ENCODE data around the gene COMMD7. TPM values are rescaled to one million over a fixed set of nuclear protein-coding genes. Genes with fewer than 3 reads are reported as not detected.
"Not testable (repeated sequence)": the region's sequence is repeated elsewhere in the genome, so short reads cannot be mapped to it uniquely, and the experiment has no call there.

Gene COMMD7
- total RNA-seq, 1 donor: 37.6 TPM

- H3K4me1 ChIP-seq (ENCODE audit: insufficient read depth, low read length): no peaks in the 10 kb centered on the region
- no peak overlapping the region for H3K4me3 ChIP-seq (ENCODE audit: low read length)
- no peaks in the 10 kb centered on the region for H3K9me3 ChIP-seq (ENCODE audit: low read depth, low read length)
These were observed 33.6 kb downstream of the COMMD7 start for GRCh38 chr20:32709632-32710121.

DNA sequence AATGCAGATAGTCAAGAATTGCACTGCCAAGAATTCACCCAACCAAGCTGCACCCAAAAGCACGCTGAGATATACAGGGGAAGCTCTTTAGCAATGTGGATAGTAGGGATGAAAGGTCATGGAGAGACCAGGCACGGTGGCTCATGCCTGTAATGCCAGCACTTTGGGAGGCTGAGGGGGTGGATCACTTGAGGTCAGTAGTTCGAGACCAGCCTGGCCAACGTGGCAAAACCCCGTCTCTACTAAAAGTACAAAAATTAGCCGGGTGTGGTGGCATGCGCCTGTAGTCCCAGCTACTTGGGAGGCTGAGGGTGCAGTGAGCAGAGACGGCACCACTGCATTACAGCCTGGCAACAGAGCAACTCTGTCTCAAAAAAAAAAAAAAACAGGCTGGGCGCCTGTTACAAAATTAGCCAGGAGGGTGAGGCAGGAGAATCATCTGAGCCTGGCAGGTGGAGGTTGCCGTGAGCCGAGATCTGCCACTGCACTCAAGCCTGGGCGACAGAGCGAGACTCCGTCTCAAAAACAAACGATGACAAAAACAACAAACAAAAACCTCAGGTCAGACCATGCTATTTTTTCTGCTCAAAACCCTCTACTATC, 34.1 kb downstream of the COMMD7 start:
- not testable (repeated sequence) for H3K4me1 ChIP-seq (ENCODE audit: insufficient read depth, low read length); H3K27me3 ChIP-seq (ENCODE audit: insufficient read depth, low read length); H3K4me3 ChIP-seq (ENCODE audit: low read length); H3K9me3 ChIP-seq (ENCODE audit: low read depth, low read length)

More at GRCh38 chr20:32709632-32710121, 33.6 kb downstream of the COMMD7 start:
- no peaks in the 10 kb centered on the region for H3K27me3 ChIP-seq (ENCODE audit: insufficient read depth, low read length)

DNA sequence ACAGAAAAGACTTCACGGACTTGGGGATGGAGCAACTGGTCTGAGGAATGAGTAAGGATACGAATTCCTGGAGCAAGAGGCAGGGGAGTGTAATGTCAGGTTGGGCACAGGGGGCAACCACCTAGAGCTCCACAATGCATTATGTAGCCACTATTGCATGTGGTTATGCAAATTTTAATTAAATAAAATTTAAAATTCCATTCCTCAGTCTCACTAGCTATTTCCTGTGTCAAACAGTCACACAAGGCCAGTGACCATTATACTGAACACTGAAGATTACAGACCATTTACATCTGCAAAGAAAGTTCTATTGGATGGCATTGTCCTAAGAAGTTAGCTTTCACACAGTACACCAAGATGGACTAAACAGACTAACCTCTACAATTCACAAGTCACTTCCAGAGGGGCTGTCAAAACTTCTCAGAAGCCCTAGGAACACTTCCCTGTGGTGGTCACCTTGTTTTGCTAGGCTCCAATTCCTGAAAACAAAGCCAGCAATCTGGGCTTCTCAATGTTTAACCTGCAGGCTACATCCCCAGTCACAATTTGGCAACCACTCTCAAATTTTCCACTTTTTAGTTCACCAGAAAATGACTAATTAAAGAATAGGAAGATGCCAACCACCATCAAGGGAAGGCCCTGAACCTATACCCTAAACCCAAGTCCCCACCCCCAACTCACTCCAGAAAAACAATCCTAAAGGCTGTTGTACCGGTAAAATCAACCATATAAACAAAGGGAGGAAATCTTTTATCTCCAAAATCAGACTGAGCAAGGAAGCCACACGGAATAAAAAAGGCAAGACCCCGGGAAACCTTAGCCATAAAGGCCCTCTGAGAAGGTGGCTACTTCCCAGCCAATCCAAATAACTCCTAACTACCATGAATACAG, 35.3 kb downstream of the COMMD7 start:
- no peaks in the 10 kb centered on the region for H3K9me3 ChIP-seq (ENCODE audit: low read depth, low read length)
- H3K4me3 ChIP-seq (ENCODE audit: low read length): no peak overlapping the region
- no peaks in the 10 kb centered on the region for H3K27me3 ChIP-seq (ENCODE audit: insufficient read depth, low read length)
- H3K4me1 ChIP-seq (ENCODE audit: insufficient read depth, low read length): no peaks in the 10 kb centered on the region

DNA sequence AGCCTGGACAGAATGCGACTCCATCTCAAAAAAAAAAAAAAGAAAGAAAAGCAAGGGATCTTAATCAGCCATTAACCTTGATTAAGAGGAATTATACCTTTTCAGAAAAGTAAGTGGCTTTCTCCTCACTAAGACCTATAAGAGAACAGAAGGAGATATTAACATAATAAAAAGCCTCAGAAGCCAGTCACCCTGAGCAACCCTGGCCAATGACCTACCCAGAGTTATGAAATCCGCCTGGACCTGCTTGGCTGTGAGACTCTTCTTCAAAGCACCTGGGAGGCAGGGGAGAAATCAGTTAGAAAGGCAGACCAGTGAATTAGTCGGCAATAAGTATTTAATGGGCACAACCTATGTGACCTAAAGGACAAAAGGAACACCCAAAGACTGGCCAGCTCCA, 36.8 kb downstream of the COMMD7 start:
- H3K4me1 ChIP-seq (ENCODE audit: insufficient read depth, low read length): no peaks in the 10 kb centered on the region
- no peaks in the 10 kb centered on the region for H3K27me3 ChIP-seq (ENCODE audit: insufficient read depth, low read length)
- no peak overlapping the region for H3K4me3 ChIP-seq (ENCODE audit: low read length)
- no peaks in the 10 kb centered on the region for H3K9me3 ChIP-seq (ENCODE audit: low read depth, low read length)

DNA sequence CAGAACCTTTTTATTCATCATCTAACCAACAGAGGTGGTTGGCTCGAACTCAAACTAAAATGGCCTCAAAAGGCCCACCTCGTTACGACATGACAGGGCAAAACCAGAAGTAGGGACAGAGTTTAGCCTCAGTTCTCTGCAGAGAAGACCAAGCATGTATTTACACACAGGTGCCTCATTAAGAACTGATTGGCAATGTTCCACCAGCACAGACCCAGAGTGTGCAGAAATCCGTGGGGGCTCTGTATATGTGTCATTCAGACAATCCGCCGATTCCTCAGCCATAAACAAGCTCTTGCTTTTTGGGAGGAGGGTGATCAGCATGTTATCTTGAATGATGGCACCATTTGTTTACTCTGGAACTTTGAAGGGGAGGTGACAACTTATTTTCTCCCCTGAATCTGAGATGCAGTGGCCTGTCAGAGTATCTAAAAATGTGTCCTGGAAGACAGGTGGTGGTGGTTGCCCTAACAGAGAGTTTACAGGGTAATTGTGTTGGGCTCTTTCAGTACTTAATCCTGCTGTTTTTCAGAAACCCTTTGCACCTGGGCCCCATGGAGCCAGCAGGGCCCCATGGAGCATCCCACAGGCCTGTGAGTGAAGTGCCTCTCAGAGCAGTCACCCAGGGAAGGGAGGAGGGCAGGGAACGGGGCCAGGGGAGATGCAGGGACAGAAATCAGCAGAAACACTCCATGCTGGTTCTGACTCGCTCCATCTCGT, 40.4 kb downstream of the COMMD7 start:
- no peaks in the 10 kb centered on the region for H3K4me1 ChIP-seq (ENCODE audit: insufficient read depth, low read length)
- no peaks in the 10 kb centered on the region for H3K9me3 ChIP-seq (ENCODE audit: low read depth, low read length)
- H3K4me3 ChIP-seq (ENCODE audit: low read length): no peak overlapping the region
- H3K27me3 ChIP-seq (ENCODE audit: insufficient read depth, low read length): no peaks in the 10 kb centered on the region

DNA sequence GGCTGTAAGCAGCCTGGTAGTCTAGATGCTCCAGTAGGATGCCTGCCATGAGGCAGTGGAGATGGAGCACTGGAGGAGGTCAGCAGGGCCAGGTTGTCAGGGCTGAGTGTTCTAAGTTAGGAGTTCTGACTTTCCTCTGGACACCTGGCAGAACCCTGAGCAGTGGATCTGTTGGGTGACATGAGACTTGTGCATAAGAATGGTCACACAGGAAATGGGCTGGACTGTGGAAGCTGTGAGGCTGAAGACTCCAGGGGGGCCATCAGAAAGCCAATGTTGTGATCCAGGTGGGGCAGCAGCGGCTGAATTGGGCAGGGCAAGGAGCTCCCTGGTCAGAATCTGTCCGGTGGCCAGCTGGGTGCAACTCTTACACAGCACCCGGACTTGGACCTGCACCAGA, 45.7 kb downstream of the COMMD7 start:
- Histone ChIP-seq H3K27me3 (ENCODE audit: insufficient read depth, low read length) (no peaks in the 10 kb centered on the region), H3K4me1 (ENCODE audit: insufficient read depth, low read length) (no peaks in the 10 kb centered on the region), H3K9me3 (ENCODE audit: low read depth, low read length) (no peaks in the 10 kb centered on the region), H3K4me3 (ENCODE audit: low read length) (no peak overlapping the region)

DNA sequence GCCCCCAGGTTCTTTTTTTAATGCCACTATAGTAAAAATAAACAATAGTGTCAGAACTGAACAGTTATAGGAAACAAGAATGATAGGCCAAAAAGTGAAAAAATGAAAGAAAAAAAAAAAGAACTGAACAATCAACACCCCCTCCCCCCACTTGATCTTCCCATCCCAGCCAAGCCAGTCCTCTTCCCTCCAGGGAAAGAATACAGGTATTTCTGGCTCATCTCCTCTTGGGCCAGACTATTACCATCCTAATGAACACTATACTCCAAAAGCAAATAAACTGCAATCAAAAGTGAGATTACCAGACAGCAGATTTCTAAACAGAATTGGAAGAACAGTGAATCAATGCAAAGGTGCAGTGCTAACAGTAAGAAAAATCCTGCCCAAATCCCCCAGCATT, 48.2 kb downstream of the COMMD7 start:
- no peaks in the 10 kb centered on the region for H3K4me1 ChIP-seq (ENCODE audit: insufficient read depth, low read length)
- no peak overlapping the region for H3K4me3 ChIP-seq (ENCODE audit: low read length)
- no peaks in the 10 kb centered on the region for H3K9me3 ChIP-seq (ENCODE audit: low read depth, low read length)
- H3K27me3 ChIP-seq (ENCODE audit: insufficient read depth, low read length): no peaks in the 10 kb centered on the region

- not testable (repeated sequence) for H3K4me3 ChIP-seq (ENCODE audit: low read length); H3K27me3 ChIP-seq (ENCODE audit: insufficient read depth, low read length); H3K9me3 ChIP-seq (ENCODE audit: low read depth, low read length)
- H3K4me1 ChIP-seq (ENCODE audit: insufficient read depth, low read length): peaks cover 15% of the 10 kb centered on the region
These were observed 54.3 kb downstream of the COMMD7 start for GRCh38 chr20:32688966-32689365.

DNA sequence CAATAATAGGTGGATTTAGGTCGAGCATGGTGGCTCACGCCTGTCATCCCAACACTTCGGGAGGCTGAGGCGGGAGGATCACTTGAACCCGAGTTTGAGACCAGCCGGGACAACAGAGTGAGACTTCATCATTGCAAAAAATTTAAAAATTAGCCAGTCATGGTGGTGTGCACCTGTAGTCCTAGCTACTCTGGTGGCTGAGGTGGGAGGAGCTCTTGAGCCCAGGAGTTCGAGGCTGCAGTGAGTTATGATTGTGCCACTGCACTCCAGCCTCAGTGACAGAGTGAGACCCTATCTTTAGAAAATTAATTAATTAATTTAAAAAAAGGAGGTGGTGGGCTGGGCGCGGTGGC, 56.1 kb downstream of the COMMD7 start:
- Histone ChIP-seq H3K9me3 (ENCODE audit: low read depth, low read length) (no peaks in the 10 kb centered on the region), H3K4me3 (ENCODE audit: low read length) (no peak overlapping the region), H3K4me1 (ENCODE audit: insufficient read depth, low read length) (peaks cover 15% of the 10 kb centered on the region), H3K27me3 (ENCODE audit: insufficient read depth, low read length) (no peaks in the 10 kb centered on the region)

DNA sequence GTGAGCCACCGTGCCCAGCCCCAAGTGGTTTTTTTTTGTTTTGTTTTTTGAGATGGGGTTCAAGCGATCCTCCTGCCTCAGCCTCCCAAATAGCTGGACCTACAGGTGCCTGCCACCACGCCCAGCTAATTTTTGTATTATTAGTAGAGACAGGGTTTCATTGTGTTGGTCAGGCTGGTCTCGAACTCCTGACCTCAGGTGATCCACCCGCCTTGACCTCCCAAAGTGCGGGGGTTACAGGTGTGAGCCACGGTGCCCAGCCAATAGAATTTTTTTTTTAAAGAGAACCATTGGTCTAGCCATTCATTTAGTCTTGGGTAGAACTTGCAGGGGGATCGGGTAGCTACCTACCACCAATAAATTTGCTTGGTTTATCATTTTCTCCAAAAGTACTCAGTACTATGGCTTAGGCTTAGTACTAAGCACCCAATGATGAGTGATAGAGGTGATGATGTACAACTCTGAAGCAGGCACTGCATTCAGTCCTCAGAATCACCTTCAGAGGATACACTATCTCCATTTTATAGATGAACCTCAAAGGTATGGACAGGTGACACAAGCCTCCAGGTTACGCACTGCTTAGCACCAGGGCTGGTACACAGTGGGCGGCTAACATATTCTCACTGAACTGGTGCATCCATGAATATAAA, 56.6 kb downstream of the COMMD7 start:
- no peaks in the 10 kb centered on the region for H3K27me3 ChIP-seq (ENCODE audit: insufficient read depth, low read length)
- no peak overlapping the region for H3K4me3 ChIP-seq (ENCODE audit: low read length)
- H3K9me3 ChIP-seq (ENCODE audit: low read depth, low read length): no peaks in the 10 kb centered on the region
- H3K4me1 ChIP-seq (ENCODE audit: insufficient read depth, low read length): peaks cover 15% of the 10 kb centered on the region

- peaks cover 23% of the 10 kb centered on the region for H3K4me1 ChIP-seq (ENCODE audit: insufficient read depth, low read length)
- H3K4me3 ChIP-seq (ENCODE audit: low read length): no peak overlapping the region
These were observed 57.4 kb downstream of the COMMD7 start for GRCh38 chr20:32685541-32686529.

DNA sequence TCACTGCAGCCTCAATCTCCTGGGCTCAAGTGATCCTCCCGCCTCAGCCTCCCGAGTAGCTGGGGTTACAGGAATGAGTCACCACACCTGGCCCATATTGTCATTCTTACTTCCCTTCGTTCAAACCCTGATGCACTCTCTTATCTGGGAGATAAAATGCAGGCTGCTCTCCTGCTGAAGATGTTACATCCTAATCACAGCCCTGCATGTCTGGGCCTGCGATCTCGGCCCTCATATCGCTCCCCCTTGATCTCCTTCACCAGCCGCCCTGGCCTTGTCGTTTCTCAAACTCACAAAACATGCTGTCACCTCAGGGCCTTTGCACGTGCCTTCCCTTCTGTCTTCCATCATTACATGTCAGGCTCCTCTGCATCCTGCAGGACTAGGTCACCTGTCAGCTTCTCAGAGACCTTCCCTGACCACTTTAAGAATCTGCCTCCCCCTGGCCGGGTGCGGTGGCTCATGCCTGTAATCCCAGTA, 60.7 kb downstream of the COMMD7 start:
- H3K27me3 ChIP-seq (ENCODE audit: insufficient read depth, low read length): no peaks in the 10 kb centered on the region

More at GRCh38 chr20:32685541-32686529, 57.4 kb downstream of the COMMD7 start:
- Histone ChIP-seq H3K9me3 (ENCODE audit: low read depth, low read length) (no peaks in the 10 kb centered on the region), H3K27me3 (ENCODE audit: insufficient read depth, low read length) (no peaks in the 10 kb centered on the region)

DNA sequence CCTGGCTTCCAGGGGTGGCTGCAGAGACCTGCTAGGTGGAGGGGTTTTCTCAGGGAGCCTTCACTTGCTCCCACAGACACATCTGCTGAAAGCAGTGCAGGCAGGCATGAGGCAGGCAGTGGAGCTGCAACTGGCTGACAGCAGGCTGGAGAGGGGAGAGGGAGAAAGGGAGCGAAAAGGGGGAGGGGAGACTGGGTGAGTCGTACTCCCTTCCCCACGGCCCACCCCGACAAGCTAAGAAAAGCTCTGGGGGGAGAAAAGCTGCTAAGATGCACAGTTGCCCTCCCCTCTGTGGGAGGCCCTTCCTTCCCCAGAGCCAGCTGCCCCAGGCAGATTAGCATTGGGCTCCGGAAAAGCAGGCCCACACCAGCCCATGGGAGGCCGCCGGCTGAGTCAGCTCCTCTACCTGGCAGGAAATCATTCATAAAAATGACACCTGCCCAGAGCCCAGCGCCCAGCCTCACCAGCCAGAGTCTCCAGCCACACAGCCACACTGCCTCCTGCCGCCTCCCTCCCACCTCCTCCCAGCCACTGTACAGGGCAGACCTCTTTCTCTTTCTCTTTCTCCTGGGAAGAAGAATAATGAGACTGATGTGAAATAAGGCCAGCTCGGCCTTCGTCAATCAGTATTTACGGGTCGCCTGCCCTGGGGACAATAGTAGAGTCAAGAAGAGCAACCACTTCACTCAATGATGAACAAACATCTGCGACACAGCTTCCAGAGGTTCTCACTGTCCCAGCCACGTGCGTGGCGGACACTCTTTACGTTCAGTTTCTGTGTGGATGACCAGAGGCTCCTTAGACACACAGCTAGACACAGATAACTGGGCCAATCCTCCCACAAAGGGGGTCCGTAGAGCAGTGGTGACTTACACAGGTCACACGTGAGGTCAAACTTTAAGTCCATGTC, 61.8 kb downstream of the COMMD7 start:
- Histone ChIP-seq H3K4me1 (ENCODE audit: insufficient read depth, low read length) (peaks cover 28% of the 10 kb centered on the region), H3K9me3 (ENCODE audit: low read depth, low read length) (no peaks in the 10 kb centered on the region), H3K27me3 (ENCODE audit: insufficient read depth, low read length) (no peaks in the 10 kb centered on the region), H3K4me3 (ENCODE audit: low read length) (no peak overlapping the region)

More for the DNA sequence above, 60.7 kb downstream of the COMMD7 start:
- Histone ChIP-seq H3K4me1 (ENCODE audit: insufficient read depth, low read length) (peaks cover 27% of the 10 kb centered on the region), H3K4me3 (ENCODE audit: low read length) (no peak overlapping the region), H3K9me3 (ENCODE audit: low read depth, low read length) (no peaks in the 10 kb centered on the region)

Data from mononuclear cell (primary cell).